Peyer's patch (tissue), 4 donors: ENCODE measurements around the gene MCM7. TPM values are rescaled to one million over a fixed set of nuclear protein-coding genes. Genes with fewer than 3 reads are reported as not detected.
A peak's percentile ranks its signal among the peaks of the same experiment; 100 is the strongest.

Source experiments
- DNase-seq, 3 donors: peaks; one replicate each; pipeline ENCODE4 v3.0.0-alpha.2; 2017 to 2019
- H3K27ac ChIP-seq, 4 donors: fragments of 200-600 bp; sonication (generic); one replicate each; pipeline ENCODE4 v1.5.1; 2016 to 2019
- H3K27me3 ChIP-seq, 2 donors: fragments of 200-600 bp; sonication (generic); one replicate each; pipeline ENCODE4 v1.5.1; 2019
- H3K36me3 ChIP-seq, 3 donors: fragments of 200-600 bp; sonication (generic); one replicate each; pipeline ENCODE4 v1.5.1; 2016 to 2019
- H3K4me1 ChIP-seq, 4 donors: fragments of 200-600 bp; sonication (generic); one replicate each; pipeline ENCODE4 v1.5.1; 2016 to 2019
- H3K4me3 ChIP-seq, 4 donors: fragments of 200-600 bp; sonication (generic); 1 replicate in 3 of 4; 2 replicates in 1 of 4; pipeline ENCODE4 v1.5.1; 2016 to 2019; ENCODE audit warnings: mild to moderate bottlenecking in 1 of 4
- H3K9me3 ChIP-seq, 4 donors: fragments of 200-600 bp; sonication (generic); one replicate each; pipeline ENCODE4 v1.5.1; 2016 to 2019; ENCODE audit warnings: mild to moderate bottlenecking in 1 of 4
- CTCF ChIP-seq, 6 experiments: fragments of 450-650 bp in 4 of 6; fragments of 200-600 bp in 2 of 6; sonication (generic) in 1 of 6; IDR thresholded peaks; one replicate each; pipeline ENCODE4 v1.5.1; 2017 to 2019; ENCODE audit warnings: antibody characterized with exemption in 6 of 6, mild to moderate bottlenecking in 3 of 6, moderate library complexity in 1 of 6
- POLR2A ChIP-seq, 2 donors: fragments of 450-650 bp; IDR thresholded peaks; one replicate each; pipeline ENCODE4 v1.5.1; 2017; ENCODE audit warnings: antibody characterized with exemption in 2 of 2, mild to moderate bottlenecking in 2 of 2, moderate library complexity in 2 of 2
- small RNA-seq, 2 donors: library from RNA; depleted of rRNA; stranded (forward); fragments of <200 nt; gene quantifications; one replicate each; pipeline ENCODE3, GENCODE V24; 2016
- total RNA-seq, 4 donors: library from RNA; depleted of rRNA; stranded (reverse); fragments of >200 nt; gene quantifications; one replicate each; pipeline ENCODE4 v1.1.0, GENCODE V29; 2016

MCM7 gene
- total RNA-seq, 4 donors from 2014 or later = 42.4 to 139 (median 60.8) TPM

GRCh38 chr7:100053215-100053614 is 48.0 kb downstream of the MCM7 start:
- H3K27ac ChIP-seq = no peak overlapping the region
- TF ChIP-seq CTCF (IDR thresholded peaks at IDR 0.05) = peak in 3 of 6 experiments; percentile 69 to 77 (median 76)
- TF ChIP-seq POLR2A (IDR thresholded peaks at IDR 0.05) = no peak
- H3K9me3 ChIP-seq = no peaks in the 10 kb centered on the region

GRCh38 chr7:100051611-100052010 is 49.6 kb downstream of the MCM7 start:
- H3K27ac ChIP-seq = no peak overlapping the region
- TF ChIP-seq POLR2A (IDR thresholded peaks at IDR 0.05) = no peak
- no peak for TF ChIP-seq CTCF (IDR thresholded peaks at IDR 0.05)
- no peak overlapping the region for H3K4me3 ChIP-seq
- H3K4me1 ChIP-seq = peaks cover 0 to 8% (median 2%) of the 10 kb centered on the region in 4 donors
- DNase-seq = no peak
- H3K27me3 ChIP-seq = no peaks in the 10 kb centered on the region
- H3K36me3 ChIP-seq = no peaks in the 10 kb centered on the region
- no peaks in the 10 kb centered on the region for H3K9me3 ChIP-seq

More at GRCh38 chr7:100053215-100053614, 48.0 kb downstream of the MCM7 start:
- no peaks in the 10 kb centered on the region for H3K27me3 ChIP-seq
- peak in 1 of 3 donors; percentile 56 for DNase-seq
- peaks cover 0 to 8% (median 2%) of the 10 kb centered on the region in 4 donors for H3K4me1 ChIP-seq
- peaks cover 0 to 16% (median 0%) of the 10 kb centered on the region in 3 donors for H3K36me3 ChIP-seq
- H3K4me3 ChIP-seq = no peak overlapping the region

GRCh38 chr7:100049441-100050291 is 51.5 kb downstream of the MCM7 start, which contains the start of gene ZSCAN21:
Gene ZSCAN21 (plus strand): TSS chr7:100049774. CDS start chr7:100057007, 7,233 bp downstream.
- TF ChIP-seq CTCF (IDR thresholded peaks at IDR 0.05) (peak in 4 of 6 experiments; percentile 1 to 38 (median 15)), POLR2A (IDR thresholded peaks at IDR 0.05) (peak; percentile 59 to 69)
- peak; percentile 80 to 93 (median 90) for DNase-seq
- Histone ChIP-seq H3K4me3 (peak within 1 kb of the TSS; percentile 62 to 82 (median 66)), H3K27me3 (no peaks in the 10 kb centered on the region), H3K9me3 (no peaks in the 10 kb centered on the region), H3K27ac (peak within 1 kb of the TSS; percentile 87 to 92 (median 89)), H3K4me1 (peaks cover 0 to 8% (median 2%) of the 10 kb centered on the region in 4 donors), H3K36me3 (no peaks in the 10 kb centered on the region)

- TF ChIP-seq CTCF (IDR thresholded peaks at IDR 0.05) (no peak), POLR2A (IDR thresholded peaks at IDR 0.05) (no peak)
- peak in 1 of 3 donors; percentile 49 for DNase-seq
- Histone ChIP-seq H3K4me1 (peaks cover 0 to 6% (median 2%) of the 10 kb centered on the region in 4 donors), H3K4me3 (no peak overlapping the region), H3K27me3 (no peaks in the 10 kb centered on the region), H3K27ac (peak overlapping the region in 1 of 4 donors; percentile 92), H3K9me3 (no peaks in the 10 kb centered on the region), H3K36me3 (no peaks in the 10 kb centered on the region)
Observed at GRCh38 chr7:100048680-100049079, 52.5 kb downstream of the MCM7 start.

- H3K27ac ChIP-seq = no peak overlapping the region
- H3K36me3 ChIP-seq = no peaks in the 10 kb centered on the region
- H3K4me3 ChIP-seq = no peak overlapping the region
- TF ChIP-seq CTCF (IDR thresholded peaks at IDR 0.05) (peak in 3 of 6 experiments; percentile 33 to 51 (median 51)), POLR2A (IDR thresholded peaks at IDR 0.05) (no peak)
- H3K27me3 ChIP-seq = no peaks in the 10 kb centered on the region
- peak in 2 of 3 donors; percentile 29 to 60 for DNase-seq
- H3K4me1 ChIP-seq = no peaks in the 10 kb centered on the region
- no peaks in the 10 kb centered on the region for H3K9me3 ChIP-seq
Observed at GRCh38 chr7:100044718-100045117, 56.5 kb downstream of the MCM7 start.

Small RNA genes within 50 kb of the gene (small RNA-seq; reads per million reads assigned to genes)
- gene MIR106B (20.6 to 88.9 reads per million in 2 donors), gene MIR25 (451 to 1,840 reads per million in 2 donors), gene MIR93 (48.7 to 234 reads per million in 2 donors)

Other genes with a start within 250 kb of the MCM7 start
- not detected for gene OR2AE1, start 224.4 kb downstream of the MCM7 start, total RNA-seq
- 10 to 100 TPM; 52.1 to 80.9 (median 59.9) TPM for gene TRIM4, start 181.9 kb downstream of the MCM7 start, total RNA-seq
- not detected for gene GJC3, start 171.8 kb downstream of the MCM7 start, total RNA-seq
- 10 to 100 TPM in 3 of 4 donors, 1 to 10 TPM in 1; 3.3 to 30.3 (median 19.3) TPM for gene AZGP1, start 125.4 kb downstream of the MCM7 start, total RNA-seq
- 10 to 100 TPM; 48.0 to 86.1 (median 73.5) TPM for gene ZKSCAN1, start 85.8 kb downstream of the MCM7 start, total RNA-seq
- gene ZSCAN21, start 51.6 kb downstream of the MCM7 start, total RNA-seq = 10 to 100 TPM in 3 of 4 donors, 1 to 10 TPM in 1; 8.4 to 30.5 (median 12.0) TPM
- gene ZNF3, start 19.7 kb downstream of the MCM7 start, total RNA-seq = 10 to 100 TPM; 52.8 to 93.8 (median 67.8) TPM
- 10 to 100 TPM; 30.1 to 57.8 (median 48.0) TPM for gene COPS6, start 12.4 kb downstream of the MCM7 start, total RNA-seq
- 100 to 1,000 TPM in 1 of 4 donors, 10 to 100 TPM in 3; 28.7 to 119 (median 33.6) TPM for gene AP4M1, start 246 bp upstream of the MCM7 start, total RNA-seq
- gene TAF6, start 18.0 kb upstream of the MCM7 start, total RNA-seq = 10 to 100 TPM; 32.8 to 76.7 (median 49.7) TPM
- 10 to 100 TPM in 1 of 4 donors, 1 to 10 TPM in 3; 4.6 to 23.9 (median 6.3) TPM for gene CNPY4, start 18.2 kb upstream of the MCM7 start, total RNA-seq
- gene MBLAC1, start 25.6 kb upstream of the MCM7 start, total RNA-seq = 10 to 100 TPM in 1 of 4 donors, 1 to 10 TPM in 3; 3.2 to 10.5 (median 3.9) TPM
- 100 to 1,000 TPM; 194 to 312 (median 237) TPM for gene LAMTOR4, start 47.5 kb upstream of the MCM7 start, total RNA-seq
- 100 to 1,000 TPM in 1 of 4 donors, 10 to 100 TPM in 3; 57.6 to 123 (median 69.8) TPM for gene TRAPPC14, start 57.3 kb upstream of the MCM7 start, total RNA-seq
- 1 to 10 TPM in 2 of 4 donors, under 1 TPM in 1, not detected in 1; 0.53 to 4.1 (median 2.1) TPM for gene GAL3ST4, start 67.2 kb upstream of the MCM7 start, total RNA-seq
- gene GPC2, start 76.0 kb upstream of the MCM7 start, total RNA-seq = 10 to 100 TPM in 1 of 4 donors, 1 to 10 TPM in 2, not detected in 1; 3.8 to 16.5 (median 6.7) TPM
- 10 to 100 TPM in 1 of 4 donors, 1 to 10 TPM in 2, not detected in 1; 2.1 to 62.7 (median 3.5) TPM for gene STAG3, start 76.5 kb upstream of the MCM7 start, total RNA-seq
- 1 to 10 TPM; 3.7 to 8.3 (median 5.1) TPM for gene PVRIG, start 118.6 kb upstream of the MCM7 start, total RNA-seq
- gene SPDYE3, start 206.3 kb upstream of the MCM7 start, total RNA-seq = not detected